Skeletal muscle tissue (tissue), 4 donors: Measurements from ENCODE around the gene LTA4H. TPM values are rescaled to one million over a fixed set of nuclear protein-coding genes. Genes with fewer than 3 reads are reported as not detected.

Experiments used
- H3K27ac ChIP-seq: one replicate; pipeline ENCODE4 v1.7.0; 2013; ENCODE audit warnings: mild to moderate bottlenecking, low read depth, low read length, inconsistent platforms
- H3K27me3 ChIP-seq, 3 donors: one replicate each; pipeline ENCODE4 v1.7.0; 2013; ENCODE audit warnings: low read length in 3 of 3; ENCODE audit not compliant: control insufficient read depth in 3 of 3, insufficient read depth in 3 of 3
- H3K36me3 ChIP-seq, 3 donors: one replicate each; pipeline ENCODE4 v1.7.0; 2013; ENCODE audit warnings: low read length in 3 of 3; ENCODE audit not compliant: control insufficient read depth in 3 of 3, insufficient read depth in 3 of 3
- H3K4me1 ChIP-seq, 3 donors: one replicate each; pipeline ENCODE4 v1.7.0; 2013; ENCODE audit warnings: low read length in 3 of 3, mild to moderate bottlenecking in 3 of 3; ENCODE audit not compliant: control insufficient read depth in 3 of 3, insufficient read depth in 3 of 3
- H3K4me3 ChIP-seq, 3 donors: one replicate each; pipeline ENCODE4 v1.7.0; 2013; ENCODE audit warnings: low read length in 3 of 3
- H3K9ac ChIP-seq, 3 donors: one replicate each; pipeline ENCODE4 v1.7.0; 2013; ENCODE audit warnings: low read length in 3 of 3, mild to moderate bottlenecking in 3 of 3, moderate library complexity in 2 of 3, low read depth in 1 of 3
- H3K9me3 ChIP-seq, 3 donors: one replicate each; pipeline ENCODE4 v1.7.0; 2013; ENCODE audit warnings: low read length in 3 of 3; ENCODE audit not compliant: control insufficient read depth in 3 of 3
- total RNA-seq: library from RNA; depleted of rRNA; stranded (reverse); fragments of >200 nt; gene quantifications from one replicate; pipeline ENCODE4 v1.2.3, GENCODE V29; 2014
- donor health status: Osteomylitis.

LTA4H gene
- 55.8 TPM for total RNA-seq

GRCh38 chr12:96035283-96036236 is at the start of gene LTA4H:
TSS of gene LTA4H (minus strand) at chr12:96035587. CDS start at chr12:96035519, 68 bp downstream.
- Histone ChIP-seq H3K4me3 (peak within 1 kb of the TSS; percentile 96 to 100 (median 99)), H3K9me3 (no peaks in the 10 kb centered on the region), H3K27me3 (no peaks in the 10 kb centered on the region), H3K4me1 (peaks cover 13 to 19% (median 14%) of the 10 kb centered on the region in 3 donors), H3K27ac (peak within 1 kb of the TSS; percentile 52), H3K36me3 (no peaks in the 10 kb centered on the region), H3K9ac (peak within 1 kb of the TSS; percentile 75 to 87 (median 82))

GRCh38 chr12:96084624-96085023 is 49.2 kb upstream of the LTA4H start:
- Histone ChIP-seq H3K27ac (no peak overlapping the region), H3K36me3 (no peaks in the 10 kb centered on the region), H3K4me3 (no peak overlapping the region), H3K9ac (no peak overlapping the region), H3K27me3 (no peaks in the 10 kb centered on the region), H3K9me3 (no peaks in the 10 kb centered on the region), H3K4me1 (peaks cover 0 to 4% (median 0%) of the 10 kb centered on the region in 3 donors)

- H3K4me1 ChIP-seq = peaks cover 3 to 7% (median 5%) of the 10 kb centered on the region in 3 donors
- no peak overlapping the region for H3K9ac ChIP-seq
- H3K4me3 ChIP-seq = no peak overlapping the region
- peaks cover 0 to 2% (median 0%) of the 10 kb centered on the region in 3 donors for H3K27me3 ChIP-seq
- H3K9me3 ChIP-seq = no peaks in the 10 kb centered on the region
- H3K27ac ChIP-seq = no peak overlapping the region
- H3K36me3 ChIP-seq = no peaks in the 10 kb centered on the region
These were observed 47.8 kb upstream of the LTA4H start for GRCh38 chr12:96083020-96083719.

- Histone ChIP-seq H3K36me3 (no peaks in the 10 kb centered on the region), H3K27ac (no peak overlapping the region), H3K27me3 (peaks cover 0 to 4% (median 0%) of the 10 kb centered on the region in 3 donors), H3K4me1 (peaks cover 6 to 9% (median 7%) of the 10 kb centered on the region in 3 donors), H3K4me3 (no peak overlapping the region), H3K9ac (no peak overlapping the region), H3K9me3 (no peaks in the 10 kb centered on the region)
These were observed 46.2 kb upstream of the LTA4H start for GRCh38 chr12:96081596-96081995.

GRCh38 chr12:96078231-96079135 is 43.1 kb upstream of the LTA4H start:
- H3K4me3 ChIP-seq = peak overlapping the region in 1 of 3 donors; percentile 15
- peaks cover 6 to 10% (median 7%) of the 10 kb centered on the region in 3 donors for H3K4me1 ChIP-seq
- H3K9ac ChIP-seq = no peak overlapping the region

GRCh38 chr12:96077081-96077480 is 41.7 kb upstream of the LTA4H start:
- Histone ChIP-seq H3K9me3 (no peaks in the 10 kb centered on the region), H3K27me3 (peaks cover 0 to 6% (median 0%) of the 10 kb centered on the region in 3 donors), H3K27ac (no peak overlapping the region), H3K9ac (no peak overlapping the region), H3K4me1 (peaks cover 6 to 13% (median 7%) of the 10 kb centered on the region in 3 donors), H3K4me3 (no peak overlapping the region), H3K36me3 (no peaks in the 10 kb centered on the region)

More at GRCh38 chr12:96078231-96079135, 43.1 kb upstream of the LTA4H start:
- peak overlapping the region; percentile 47 for H3K27ac ChIP-seq
- no peaks in the 10 kb centered on the region for H3K9me3 ChIP-seq
- H3K36me3 ChIP-seq = no peaks in the 10 kb centered on the region
- H3K27me3 ChIP-seq = peaks cover 0 to 5% (median 0%) of the 10 kb centered on the region in 3 donors

GRCh38 chr12:96075560-96075959 is 40.2 kb upstream of the LTA4H start:
- Histone ChIP-seq H3K27ac (no peak overlapping the region), H3K9me3 (no peaks in the 10 kb centered on the region), H3K36me3 (no peaks in the 10 kb centered on the region), H3K4me3 (no peak overlapping the region), H3K4me1 (peaks cover 6 to 13% (median 7%) of the 10 kb centered on the region in 3 donors), H3K9ac (no peak overlapping the region), H3K27me3 (peaks cover 0 to 6% (median 0%) of the 10 kb centered on the region in 3 donors)

GRCh38 chr12:96073346-96074330 is 38.3 kb upstream of the LTA4H start:
- H3K36me3 ChIP-seq = no peaks in the 10 kb centered on the region
- H3K9ac ChIP-seq = no peak overlapping the region
- no peak overlapping the region for H3K27ac ChIP-seq
- H3K4me1 ChIP-seq = peaks cover 6 to 9% (median 7%) of the 10 kb centered on the region in 3 donors
- H3K9me3 ChIP-seq = no peaks in the 10 kb centered on the region
- H3K4me3 ChIP-seq = no peak overlapping the region
- H3K27me3 ChIP-seq = peaks cover 0 to 6% (median 2%) of the 10 kb centered on the region in 3 donors
